ENCODE results near the gene EXOC3L4.

Gene EXOC3L4

GRCh38 chr14:103070971-103071542, 23.5 kb upstream of the EXOC3L4 start:
- no peak overlapping the region for H3K4me3 ChIP-seq (ENCODE audit: low read depth, low read length)
- TF ChIP-seq CTCF (IDR thresholded peaks at IDR 0.05; ENCODE audit: borderline replicate concordance, insufficient read depth, low read depth, low read length) = no peak

GRCh38 chr14:103071544-103072251, 22.8 kb upstream of the EXOC3L4 start:
- TF ChIP-seq CTCF (IDR thresholded peaks at IDR 0.05; ENCODE audit: borderline replicate concordance, insufficient read depth, low read depth, low read length) = no peak
- no peak overlapping the region for H3K4me3 ChIP-seq (ENCODE audit: low read depth, low read length)

- no peak overlapping the region for H3K4me3 ChIP-seq (ENCODE audit: low read depth, low read length)
- TF ChIP-seq CTCF (IDR thresholded peaks at IDR 0.05; ENCODE audit: borderline replicate concordance, insufficient read depth, low read depth, low read length) = no peak
Measured at GRCh38 chr14:103072595-103073366, 21.7 kb upstream of the EXOC3L4 start.

- TF ChIP-seq CTCF (IDR thresholded peaks at IDR 0.05; ENCODE audit: borderline replicate concordance, insufficient read depth, low read depth, low read length) = no peak
- no peak overlapping the region for H3K4me3 ChIP-seq (ENCODE audit: low read depth, low read length)
Measured at GRCh38 chr14:103073367-103073875, 21.1 kb upstream of the EXOC3L4 start.

GRCh38 chr14:103073876-103074728, 20.4 kb upstream of the EXOC3L4 start:
- H3K4me3 ChIP-seq (ENCODE audit: low read depth, low read length) = no peak overlapping the region
- TF ChIP-seq CTCF (IDR thresholded peaks at IDR 0.05; ENCODE audit: borderline replicate concordance, insufficient read depth, low read depth, low read length) = no peak

GRCh38 chr14:103074729-103075367, 19.7 kb upstream of the EXOC3L4 start:
- peak overlapping the region; percentile 44 for H3K4me3 ChIP-seq (ENCODE audit: low read depth, low read length)
- TF ChIP-seq CTCF (IDR thresholded peaks at IDR 0.05; ENCODE audit: borderline replicate concordance, insufficient read depth, low read depth, low read length) = no peak
